K562 (cell line): ENCODE measurements around the gene NECTIN1. TPM values are rescaled to one million over a fixed set of nuclear protein-coding genes. Genes with fewer than 3 reads are reported as not detected.

ENCODE experiments used
- ATAC-seq: fragments of 200-7000 bp; cut with Tn5 transposase; 3 replicates; pipeline ENCODE4 v1.9.1; 2020; ENCODE audit warnings: moderate library complexity
- BruUV-seq: library from RNA; stranded (reverse); fragments of 400-500 nt; replicated peaks from 2 replicates; lab custom pipeline; 2021; lab: Mats Ljungman, UMichigan
- CTCF ChIA-PET: fragments of 300-600 bp; formaldehyde crosslinking; extraction: SDS; loops from one replicate; lab custom pipeline; 2021; ENCODE audit warnings: low intra/inter-chr PET ratio; lab: Yijun Ruan, JAX
- POLR2A ChIA-PET: fragments of 300-600, 350-650 bp; sonication (Branson Sonifier 250); formaldehyde crosslinking; extraction: SDS; loops from one replicate; lab custom pipeline; 2021; ENCODE audit warnings: antibody characterized with exemption, inconsistent platforms; lab: Yijun Ruan, JAX
- DNase-seq, 4 experiments: peaks; one replicate each; pipeline versions ENCODE4 v3.0.0 to v3.0.0-alpha.2; 2011 to 2018; ENCODE audit warnings: low spot score in 3 of 4, mixed read lengths in 3 of 4; ENCODE audit errors: extremely low read depth in 1 of 4
- FAIRE-seq: peaks from 2 replicates; lab custom pipeline; 2011; peaks lifted over from hg19 to GRCh38; lab: Jason Lieb, UNC
- H2AFZ ChIP-seq: 2 replicates; pipeline ENCODE4 v1.6.0; 2011; ENCODE audit warnings: low read depth, low read length, control low read depth, inconsistent platforms
- H3K27ac ChIP-seq: fragments of 200-600 bp; 3 replicates; pipeline ENCODE4 v1.8.0; 2011; ENCODE audit warnings: low read depth, mild to moderate bottlenecking, control low read depth, inconsistent platforms, low read length, moderate library complexity, mixed read lengths; ENCODE audit errors: extremely low read depth
- H3K27me3 ChIP-seq, 2 experiments: fragments of 300-600 bp in 1 of 2; 2 replicates in 1 of 2; 3 replicates in 1 of 2; pipeline versions ENCODE4 v1.6.0 to v1.8.0; 2011; ENCODE audit warnings: inconsistent platforms in 2 of 2, low read length in 2 of 2, mild to moderate bottlenecking in 1 of 2, mixed read lengths in 1 of 2, moderate library complexity in 1 of 2; ENCODE audit not compliant: control insufficient read depth in 2 of 2, insufficient read depth in 2 of 2
- H3K36me3 ChIP-seq: fragments of 300-600 bp; 3 replicates; pipeline ENCODE4 v1.8.0; 2011; ENCODE audit warnings: mild to moderate bottlenecking, low read length, inconsistent platforms; ENCODE audit not compliant: control insufficient read depth, insufficient read depth
- H3K4me1 ChIP-seq, 2 experiments: fragments of 200-600 bp in 1 of 2; replicated peaks in 1 of 2; 2 replicates in 1 of 2; 3 replicates in 1 of 2; pipeline versions ENCODE4 v1.5.1 to v1.8.0; 2011; ENCODE audit warnings: inconsistent platforms in 2 of 2, low read length in 2 of 2, mild to moderate bottlenecking in 1 of 2, mixed read lengths in 1 of 2, moderate library complexity in 1 of 2; ENCODE audit not compliant: control insufficient read depth in 2 of 2, insufficient read depth in 2 of 2
- H3K4me2 ChIP-seq: 2 replicates; pipeline ENCODE4 v1.6.1; 2011; ENCODE audit warnings: low read length, control low read depth, inconsistent platforms, mixed read lengths; ENCODE audit not compliant: insufficient read depth
- H3K4me3 ChIP-seq: fragments of 200-600 bp; sonication (generic), shearing (Covaris generic); 2 replicates; pipeline ENCODE4 v1.5.1; 2016; ENCODE audit warnings: control low read depth, inconsistent platforms
- H3K79me2 ChIP-seq: fragments of 200-600 bp; 3 replicates; pipeline ENCODE4 v1.8.0; 2011; ENCODE audit warnings: low read length, inconsistent platforms; ENCODE audit not compliant: control insufficient read depth, insufficient read depth
- H3K9ac ChIP-seq, 2 experiments: 2 replicates each; pipeline versions ENCODE4 v1.6.0 to v1.6.1; 2011; ENCODE audit warnings: low read depth in 2 of 2, low read length in 2 of 2, control low read depth in 1 of 2, inconsistent platforms in 1 of 2, mild to moderate bottlenecking in 1 of 2, mixed read lengths in 1 of 2; ENCODE audit not compliant: insufficient read depth in 1 of 2
- H3K9me1 ChIP-seq: one replicate; pipeline ENCODE4 v1.6.0; 2011; ENCODE audit warnings: inconsistent platforms, mild to moderate bottlenecking, low read length, moderate library complexity; ENCODE audit not compliant: control insufficient read depth, insufficient read depth
- H3K9me3 ChIP-seq: replicated peaks from 2 replicates; pipeline ENCODE4 v1.5.1; 2011; ENCODE audit warnings: low read depth, low read length, inconsistent platforms; ENCODE audit not compliant: control insufficient read depth, insufficient read depth
- H4K20me1 ChIP-seq: replicated peaks from 2 replicates; pipeline ENCODE4 v1.6.1; 2011; ENCODE audit warnings: low read length, inconsistent platforms, mixed read lengths; ENCODE audit not compliant: control insufficient read depth, insufficient read depth
- ADNP ChIP-seq: fragments of 200-800 bp; sonication (Bioruptor generic); IDR thresholded peaks from 2 replicates; pipeline ENCODE4 v1.6.1; 2016; ENCODE audit warnings: missing genetic modification characterization, missing compliant biosample characterization
- DACH1 ChIP-seq: fragments of 450-650 bp; IDR thresholded peaks from 2 replicates; pipeline ENCODE4 v1.6.1; 2018; ENCODE audit not compliant: partially characterized antibody
- FIP1L1 ChIP-seq: fragments of 200-400 bp; formaldehyde crosslinking; IDR thresholded peaks from 2 replicates; pipeline ENCODE4 v1.6.1; 2018; ENCODE audit warnings: mild to moderate bottlenecking, low read depth, low read length; ENCODE audit not compliant: poor library complexity, severe bottlenecking
- FOXJ3 ChIP-seq: sonication (generic); formaldehyde crosslinking; IDR thresholded peaks from 2 replicates; pipeline ENCODE4 v1.4.0; 2020; ENCODE audit warnings: mild to moderate bottlenecking, missing genetic modification reagents
- GTF2F1 ChIP-seq: IDR thresholded peaks from 2 replicates; pipeline ENCODE4 v1.6.1; 2011; ENCODE audit warnings: low read depth, low read length, improper control_type of control experiment
- MCM2 ChIP-seq: fragments of 450-650 bp; IDR thresholded peaks from 2 replicates; pipeline ENCODE4 v1.6.1; 2017; ENCODE audit warnings: low read depth, mild to moderate bottlenecking
- TAF9B ChIP-seq: fragments of 450-650 bp; IDR thresholded peaks from 2 replicates; pipeline ENCODE4 v1.6.1; 2018; ENCODE audit warnings: mild to moderate bottlenecking; ENCODE audit not compliant: partially characterized antibody
- ZNF134 ChIP-seq: fragments of 250-450 bp; sonication (Bioruptor Pico); conservative IDR thresholded peaks from 2 replicates; pipeline ENCODE4 v1.4.0; 2020
- ZNF232 ChIP-seq: sonication (generic); formaldehyde crosslinking; IDR thresholded peaks from 2 replicates; pipeline ENCODE4 v1.8.0; 2022; ENCODE audit warnings: mild to moderate bottlenecking, missing genetic modification reagents
- ZNF274 ChIP-seq: IDR thresholded peaks from 2 replicates; pipeline ENCODE4 v1.6.1; 2011; ENCODE audit warnings: low read depth, mild to moderate bottlenecking, low read length, moderate library complexity, borderline replicate concordance
- ZNF282 ChIP-seq: sonication (generic); formaldehyde crosslinking; IDR thresholded peaks from 2 replicates; pipeline ENCODE4 v1.8.1; 2023; ENCODE audit warnings: missing genetic modification reagents
- ZNF436 ChIP-seq: fragments of 250-450, 450-650 bp; sonication (Bioruptor Pico); formaldehyde crosslinking; IDR thresholded peaks from 2 replicates; pipeline ENCODE4 v1.7.0; 2020; ENCODE audit warnings: mild to moderate bottlenecking
- ZNF507 ChIP-seq: conservative IDR thresholded peaks from 2 replicates; pipeline ENCODE4 v1.6.1; 2017; ENCODE audit warnings: missing genetic modification characterization, missing compliant biosample characterization
- WGBS: fragments of 100-300 bp; shearing (Covaris generic); methylation state at CpG from one replicate; pipeline ENCODE4 v1.1.6; 2016; ENCODE audit warnings: low coverage, mixed read lengths; ENCODE audit not compliant: insufficient coverage; ENCODE audit errors: missing lambda C conversion rate; 5-methylcytosine and 5-hydroxymethylcytosine counted together
- in situ Hi-C: fragments of 300-500 bp; cut with MboI; formaldehyde crosslinking; loops from 4 replicates; pipeline ENCODE4 v1.15.0; 2018; ENCODE audit warnings: inconsistent platforms, mixed read lengths
- intact Hi-C: fragments of 100-400 bp; cut with micrococcal nuclease; formaldehyde crosslinking; loops from 2 replicates; pipeline ENCODE4 v1.14.2; 2022
- polyA plus RNA-seq, 8 experiments: library from polyadenylated mRNA; depleted of rRNA in 4 of 8; stranded (reverse) in 5 of 8; unstranded in 3 of 8; fragments of >200 nt; fragmentation: Nextera tagmentation in 2 of 8; fragmentation: Illumina TruSeq in 1 of 8; extraction: Ambion mirVana in 2 of 8; extraction: Trizol in 1 of 8; gene quantifications; 2 replicates each; pipeline versions ENCODE4 v1.2.1 to v1.2.3, GENCODE V29; 2011 to 2014; ENCODE audit warnings: inconsistent platforms in 1 of 8, missing spikeins in 1 of 8
- total RNA-seq, 7 experiments: library from RNA; depleted of rRNA in 6 of 7; stranded (reverse); fragments of >200 nt in 6 of 7; fragmentation: Illumina TruSeq in 2 of 7; extraction: Trizol in 2 of 7; gene quantifications; 2 replicates each; pipeline versions ENCODE4 v1.2.1 to v1.2.3, GENCODE V29; 2011 to 2021; ENCODE audit warnings: low replicate concordance in 1 of 7
- TF ChIP-seq, protein P1 (sequence below): fragments of 250-450 bp; sonication (Bioruptor Pico); IDR thresholded peaks from 2 replicates; pipeline ENCODE4 v1.5.0; 2021
- TF ChIP-seq, protein P2 (sequence below): IDR thresholded peaks from 2 replicates; pipeline ENCODE4 v1.6.1; 2016; ENCODE audit warnings: missing genetic modification characterization, missing compliant biosample characterization
- TF ChIP-seq, protein P3 (sequence below), 2 experiments: fragments of 450-650 bp in 1 of 2; sonication (generic) in 1 of 2; formaldehyde crosslinking; conservative IDR thresholded peaks; 2 replicates each; pipeline versions ENCODE4 v1.4.0 to v1.8.1; 2020 to 2022; ENCODE audit warnings: mild to moderate bottlenecking in 1 of 2, missing genetic modification reagents in 1 of 2

The NECTIN1 gene
- total and polyA plus RNA-seq, 9 of the 15 experiments (the other 6 are each of a cell fraction or from before 2014, with no cell fraction given) = 0.09 to 0.53 (median 0.23) TPM; not detected in 2

DNA sequence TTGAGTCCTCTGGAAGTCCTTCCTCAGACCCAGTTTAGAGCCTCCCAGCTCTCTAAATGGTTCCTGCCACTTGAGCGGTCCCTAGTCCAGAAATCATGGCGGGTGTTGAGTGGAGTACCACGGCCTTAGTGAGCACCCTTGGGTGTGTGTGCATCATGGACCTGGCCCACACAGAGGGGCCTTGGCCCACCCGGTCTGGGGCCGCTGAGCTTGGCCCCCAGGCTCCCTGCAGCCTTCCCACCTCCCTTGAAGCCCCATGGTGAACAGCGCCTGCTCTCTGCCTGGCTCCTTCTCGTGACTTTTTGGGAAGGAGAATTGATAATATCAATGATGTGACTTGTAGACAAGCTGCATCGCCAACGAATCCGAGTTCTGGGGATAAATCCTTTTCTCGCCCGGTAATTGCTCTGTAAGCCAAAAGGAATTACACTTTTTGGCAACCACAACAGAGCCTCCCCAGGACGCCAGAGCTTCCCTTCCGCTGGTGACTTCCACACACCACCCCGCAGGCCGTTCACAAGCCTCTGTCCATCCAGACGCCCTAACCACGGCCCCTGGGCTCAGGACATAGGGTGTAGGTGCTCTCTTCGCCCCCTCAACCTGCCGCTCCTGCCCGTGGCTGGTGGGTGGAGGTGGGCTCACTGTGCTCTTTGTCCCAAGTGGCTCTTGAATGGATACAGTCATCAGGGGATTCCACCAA lies 93.8 kb downstream of the NECTIN1 start (continued):
- no peak for TF ChIP-seq GTF2F1
- TF ChIP-seq ZNF507 = no peak
- TF ChIP-seq ZNF274 = no peak
- TF ChIP-seq MCM2 = no peak

DNA sequence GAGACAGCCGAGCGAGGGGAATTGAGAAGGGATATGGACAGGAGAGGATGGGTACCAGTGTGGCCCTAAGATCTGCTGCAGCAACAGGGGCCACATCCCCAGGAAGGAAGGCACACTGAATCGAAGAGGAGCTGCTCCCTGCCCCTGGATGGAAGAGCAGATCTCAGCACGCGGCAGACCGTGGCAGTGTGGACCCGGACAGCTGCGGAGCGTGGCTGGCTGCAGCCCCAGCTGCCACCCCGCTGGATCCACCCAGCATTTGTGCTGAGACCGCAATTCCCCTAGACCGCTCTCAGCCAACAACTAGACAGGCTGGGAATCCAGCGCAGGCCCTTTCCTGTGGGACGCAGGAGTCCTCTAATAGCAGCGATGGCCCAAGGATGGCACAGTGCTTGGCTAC lies 94.7 kb downstream of the NECTIN1 start:
- H3K9ac ChIP-seq = no peak overlapping the region
- H3K27ac ChIP-seq = no peak overlapping the region
- ChIA-PET CTCF (no interaction called here), POLR2A (interaction anchor here (0.6 kb wide), 2 partner anchors 17 to 19 kb away, joined by 3 to 4 read pairs; no protein-coding TSS in a partner anchor)
- WGBS = 2% methylated on average over 12 of the region's 15 CpGs
- no peak overlapping the region for H3K4me2 ChIP-seq
- FAIRE-seq (no peak), DNase-seq (no peak), ATAC-seq (no peak)
- intact Hi-C loops = loop anchor here (10.0 kb wide), 1 partner anchor 150 kb away; no protein-coding TSS in a partner anchor
- no peaks in the 10 kb centered on the region for H3K36me3 ChIP-seq
- no peaks in the 10 kb centered on the region for H3K79me2 ChIP-seq
- no peaks in the 10 kb centered on the region for H3K9me1 ChIP-seq
- no peaks in the 10 kb centered on the region for H4K20me1 ChIP-seq
- in situ Hi-C loops = no loop called here
- BruUV-seq = no TSS peak
- no peak overlapping the region for H3K4me3 ChIP-seq
- H3K4me1 ChIP-seq = no peaks in the 10 kb centered on the region; a peak in 1 of 5 replicates
- TF ChIP-seq DACH1 = no peak
- TF ChIP-seq, protein P1, sequence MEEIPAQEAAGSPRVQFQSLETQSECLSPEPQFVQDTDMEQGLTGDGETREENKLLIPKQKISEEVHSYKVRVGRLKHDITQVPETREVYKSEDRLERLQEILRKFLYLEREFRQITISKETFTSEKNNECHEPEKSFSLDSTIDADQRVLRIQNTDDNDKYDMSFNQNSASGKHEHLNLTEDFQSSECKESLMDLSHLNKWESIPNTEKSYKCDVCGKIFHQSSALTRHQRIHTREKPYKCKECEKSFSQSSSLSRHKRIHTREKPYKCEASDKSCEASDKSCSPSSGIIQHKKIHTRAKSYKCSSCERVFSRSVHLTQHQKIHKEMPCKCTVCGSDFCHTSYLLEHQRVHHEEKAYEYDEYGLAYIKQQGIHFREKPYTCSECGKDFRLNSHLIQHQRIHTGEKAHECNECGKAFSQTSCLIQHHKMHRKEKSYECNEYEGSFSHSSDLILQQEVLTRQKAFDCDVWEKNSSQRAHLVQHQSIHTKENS (CRISPR knock-in tag) = no peak
- no peak for TF ChIP-seq ADNP (tag)
- no peak for TF ChIP-seq FIP1L1
- TF ChIP-seq FOXJ3 (CRISPR knock-in tag) = no peak
- TF ChIP-seq ZNF436 = no peak
- no peak for TF ChIP-seq TAF9B
- TF ChIP-seq, protein P2, sequence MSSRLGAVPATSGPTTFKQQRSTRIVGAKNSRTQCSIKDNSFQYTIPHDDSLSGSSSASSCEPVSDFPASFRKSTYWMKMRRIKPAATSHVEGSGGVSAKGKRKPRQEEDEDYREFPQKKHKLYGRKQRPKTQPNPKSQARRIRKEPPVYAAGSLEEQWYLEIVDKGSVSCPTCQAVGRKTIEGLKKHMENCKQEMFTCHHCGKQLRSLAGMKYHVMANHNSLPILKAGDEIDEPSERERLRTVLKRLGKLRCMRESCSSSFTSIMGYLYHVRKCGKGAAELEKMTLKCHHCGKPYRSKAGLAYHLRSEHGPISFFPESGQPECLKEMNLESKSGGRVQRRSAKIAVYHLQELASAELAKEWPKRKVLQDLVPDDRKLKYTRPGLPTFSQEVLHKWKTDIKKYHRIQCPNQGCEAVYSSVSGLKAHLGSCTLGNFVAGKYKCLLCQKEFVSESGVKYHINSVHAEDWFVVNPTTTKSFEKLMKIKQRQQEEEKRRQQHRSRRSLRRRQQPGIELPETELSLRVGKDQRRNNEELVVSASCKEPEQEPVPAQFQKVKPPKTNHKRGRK (tag) = no peak
- no peak for TF ChIP-seq ZNF282
- no peak for TF ChIP-seq ZNF232 (CRISPR knock-in tag)
- TF ChIP-seq, protein P3, sequence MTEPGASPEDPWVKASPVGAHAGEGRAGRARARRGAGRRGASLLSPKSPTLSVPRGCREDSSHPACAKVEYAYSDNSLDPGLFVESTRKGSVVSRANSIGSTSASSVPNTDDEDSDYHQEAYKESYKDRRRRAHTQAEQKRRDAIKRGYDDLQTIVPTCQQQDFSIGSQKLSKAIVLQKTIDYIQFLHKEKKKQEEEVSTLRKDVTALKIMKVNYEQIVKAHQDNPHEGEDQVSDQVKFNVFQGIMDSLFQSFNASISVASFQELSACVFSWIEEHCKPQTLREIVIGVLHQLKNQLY (CRISPR knock-in tag; conservative IDR thresholded peaks at IDR 0.05) = no peak
- TF ChIP-seq ZNF134 = no peak
- no peaks in the 10 kb centered on the region for H3K9me3 ChIP-seq
- H2AFZ ChIP-seq = no peak overlapping the region
- H3K27me3 ChIP-seq = peaks cover 3 to 62% of the 10 kb centered on the region in 2 experiments; a peak in 4 of 5 replicates
